Nephron (organoid): ENCODE data around the gene WWC2.

Experiments used
- H3K27ac Mint-ChIP-seq, 3 experiments: 2 replicates each; pipeline ENCODE4 v1.8.0; 2020; ENCODE audit warnings: mixed read lengths in 3 of 3, mild to moderate bottlenecking in 2 of 3, moderate library complexity in 1 of 3
- H3K27me3 Mint-ChIP-seq: 2 replicates; pipeline ENCODE4 v1.8.0; 2021; ENCODE audit warnings: low read depth, mild to moderate bottlenecking, moderate library complexity, mixed read lengths
- H3K36me3 Mint-ChIP-seq: 2 replicates; pipeline ENCODE4 v1.8.0; 2020; ENCODE audit warnings: low read depth, mixed read lengths
- H3K4me1 Mint-ChIP-seq: 2 replicates; pipeline ENCODE4 v1.8.0; 2020; ENCODE audit warnings: mixed read lengths
- H3K4me3 Mint-ChIP-seq, 3 experiments: 2 replicates each; pipeline ENCODE4 v1.8.0; 2020; ENCODE audit warnings: mild to moderate bottlenecking in 3 of 3, mixed read lengths in 3 of 3, moderate library complexity in 2 of 3
- H3K9me3 Mint-ChIP-seq: 2 replicates; pipeline ENCODE4 v1.8.0; 2020; ENCODE audit warnings: mixed read lengths
- TF ChIP-seq, protein P1 (sequence below), 3 experiments: fragments of 200-600 bp; sonication (generic); IDR thresholded peaks; one replicate each; pipeline ENCODE4 v1.5.0; 2021; ENCODE audit warnings: antibody characterized with exemption in 3 of 3; ENCODE audit not compliant: unreplicated experiment in 3 of 3

WWC2 gene

DNA sequence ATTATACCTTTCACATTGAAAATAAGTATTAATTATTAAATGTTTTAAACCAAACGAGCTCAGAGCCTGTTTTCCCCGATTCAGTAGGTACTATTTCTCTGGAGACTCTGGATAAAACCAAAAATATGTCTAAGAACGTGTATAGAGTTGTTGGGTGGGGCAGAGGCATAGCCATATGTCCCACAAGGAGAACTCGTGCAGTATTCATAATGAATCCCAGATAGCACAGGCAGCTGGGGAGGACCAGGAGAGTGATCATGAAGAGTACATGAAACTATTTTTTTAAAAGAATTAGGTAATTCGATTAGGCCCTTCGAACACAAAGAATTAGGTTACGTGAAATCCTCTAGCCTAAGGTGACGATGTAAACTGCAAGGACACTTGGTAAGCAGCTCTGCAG lies 145.0 kb downstream of the WWC2 start:
- H3K4me3 Mint-ChIP-seq, result no peak overlapping the region
- H3K36me3 Mint-ChIP-seq, result peaks cover 45% of the 10 kb centered on the region
- peaks cover 33% of the 10 kb centered on the region for H3K4me1 Mint-ChIP-seq
- no peaks in the 10 kb centered on the region for H3K9me3 Mint-ChIP-seq
- TF ChIP-seq, protein P1, sequence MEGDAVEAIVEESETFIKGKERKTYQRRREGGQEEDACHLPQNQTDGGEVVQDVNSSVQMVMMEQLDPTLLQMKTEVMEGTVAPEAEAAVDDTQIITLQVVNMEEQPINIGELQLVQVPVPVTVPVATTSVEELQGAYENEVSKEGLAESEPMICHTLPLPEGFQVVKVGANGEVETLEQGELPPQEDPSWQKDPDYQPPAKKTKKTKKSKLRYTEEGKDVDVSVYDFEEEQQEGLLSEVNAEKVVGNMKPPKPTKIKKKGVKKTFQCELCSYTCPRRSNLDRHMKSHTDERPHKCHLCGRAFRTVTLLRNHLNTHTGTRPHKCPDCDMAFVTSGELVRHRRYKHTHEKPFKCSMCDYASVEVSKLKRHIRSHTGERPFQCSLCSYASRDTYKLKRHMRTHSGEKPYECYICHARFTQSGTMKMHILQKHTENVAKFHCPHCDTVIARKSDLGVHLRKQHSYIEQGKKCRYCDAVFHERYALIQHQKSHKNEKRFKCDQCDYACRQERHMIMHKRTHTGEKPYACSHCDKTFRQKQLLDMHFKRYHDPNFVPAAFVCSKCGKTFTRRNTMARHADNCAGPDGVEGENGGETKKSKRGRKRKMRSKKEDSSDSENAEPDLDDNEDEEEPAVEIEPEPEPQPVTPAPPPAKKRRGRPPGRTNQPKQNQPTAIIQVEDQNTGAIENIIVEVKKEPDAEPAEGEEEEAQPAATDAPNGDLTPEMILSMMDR (IDR thresholded peaks at IDR 0.05; ENCODE audit: unreplicated experiment in 3 of 3), result no peak
- peak overlapping the region; percentile 81 to 91 (median 83) for H3K27ac Mint-ChIP-seq
- no peaks in the 10 kb centered on the region for H3K27me3 Mint-ChIP-seq

DNA sequence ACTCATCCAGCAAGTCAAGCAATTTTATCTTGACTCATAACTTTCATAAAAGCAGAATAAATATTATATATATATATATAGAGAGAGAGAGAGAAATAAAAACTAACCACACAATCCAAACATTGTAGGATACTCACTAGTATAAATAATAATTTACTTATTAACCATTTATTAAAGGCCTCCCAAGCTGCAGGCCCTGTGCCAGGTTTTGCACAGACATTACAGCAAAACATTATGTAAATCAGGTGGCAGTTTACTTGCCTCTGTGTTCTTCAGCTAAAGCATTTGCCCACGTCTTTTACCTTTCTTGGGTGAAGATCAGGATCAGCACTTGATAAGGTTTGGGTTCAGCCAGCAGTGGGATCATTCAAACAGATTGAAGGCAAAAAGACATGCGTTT lies 145.4 kb downstream of the WWC2 start:
- H3K4me1 Mint-ChIP-seq, result peaks cover 33% of the 10 kb centered on the region
- H3K9me3 Mint-ChIP-seq, result no peaks in the 10 kb centered on the region
- H3K27ac Mint-ChIP-seq, result peak overlapping the region; percentile 83 to 91 (median 84)
- TF ChIP-seq, protein P1 (IDR thresholded peaks at IDR 0.05; ENCODE audit: unreplicated experiment in 3 of 3), result no peak
- no peak overlapping the region for H3K4me3 Mint-ChIP-seq
- peaks cover 41% of the 10 kb centered on the region for H3K36me3 Mint-ChIP-seq
- no peaks in the 10 kb centered on the region for H3K27me3 Mint-ChIP-seq

DNA sequence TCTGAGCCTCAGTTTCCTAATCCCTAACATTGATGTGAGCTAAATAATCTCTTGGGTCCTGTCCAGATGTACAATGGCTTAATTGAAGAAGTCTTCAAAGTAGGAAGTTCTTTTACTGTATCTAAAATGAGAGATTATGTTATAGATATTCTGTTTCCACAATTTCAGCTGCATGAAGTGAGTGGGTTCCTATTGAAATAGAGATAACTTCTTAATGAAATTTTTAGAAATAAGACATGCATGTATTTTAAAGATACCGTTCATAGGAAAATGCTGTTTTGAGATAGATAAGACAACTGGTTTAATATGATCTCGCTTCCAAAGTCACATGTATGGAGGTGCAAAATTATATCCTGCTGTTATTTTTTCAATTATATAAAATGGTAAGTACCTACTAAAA lies 149.1 kb downstream of the WWC2 start:
- peaks cover 29% of the 10 kb centered on the region for H3K36me3 Mint-ChIP-seq
- H3K4me1 Mint-ChIP-seq, result peaks cover 8% of the 10 kb centered on the region

DNA sequence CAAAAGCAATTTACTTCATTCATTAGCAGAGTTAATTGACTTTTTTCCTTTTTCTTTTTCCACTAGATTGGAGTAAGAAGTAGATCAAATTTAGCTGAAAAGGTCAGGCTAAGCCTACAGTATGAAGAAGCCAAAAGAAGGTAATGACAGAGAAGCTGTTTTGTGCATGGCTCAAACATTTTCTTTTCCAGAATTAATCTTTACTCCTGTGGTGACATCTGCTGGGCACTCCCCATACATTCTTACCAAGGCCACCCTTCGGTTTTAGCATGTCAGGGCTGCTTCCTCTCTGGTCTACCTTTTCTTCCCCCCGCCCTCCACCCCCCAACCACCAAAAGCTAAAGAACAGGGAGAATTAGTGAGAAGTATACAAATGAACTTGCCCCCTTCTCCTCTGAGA lies 150.8 kb downstream of the WWC2 start:
- Mint-ChIP-seq H3K36me3 (peaks cover 33% of the 10 kb centered on the region), H3K4me3 (no peak overlapping the region), H3K9me3 (no peaks in the 10 kb centered on the region), H3K27me3 (no peaks in the 10 kb centered on the region), H3K27ac (peak overlapping the region in 2 of 3 experiments; percentile 27 to 85), H3K4me1 (no peaks in the 10 kb centered on the region)
- TF ChIP-seq, protein P1 (IDR thresholded peaks at IDR 0.05; ENCODE audit: unreplicated experiment in 3 of 3), result peak; percentile 40 to 64 (median 43)

More for the DNA sequence above, 149.1 kb downstream of the WWC2 start:
- Mint-ChIP-seq H3K27ac (no peak overlapping the region), H3K9me3 (no peaks in the 10 kb centered on the region), H3K27me3 (no peaks in the 10 kb centered on the region), H3K4me3 (no peak overlapping the region)
- TF ChIP-seq, protein P1 (IDR thresholded peaks at IDR 0.05; ENCODE audit: unreplicated experiment in 3 of 3), result no peak

DNA sequence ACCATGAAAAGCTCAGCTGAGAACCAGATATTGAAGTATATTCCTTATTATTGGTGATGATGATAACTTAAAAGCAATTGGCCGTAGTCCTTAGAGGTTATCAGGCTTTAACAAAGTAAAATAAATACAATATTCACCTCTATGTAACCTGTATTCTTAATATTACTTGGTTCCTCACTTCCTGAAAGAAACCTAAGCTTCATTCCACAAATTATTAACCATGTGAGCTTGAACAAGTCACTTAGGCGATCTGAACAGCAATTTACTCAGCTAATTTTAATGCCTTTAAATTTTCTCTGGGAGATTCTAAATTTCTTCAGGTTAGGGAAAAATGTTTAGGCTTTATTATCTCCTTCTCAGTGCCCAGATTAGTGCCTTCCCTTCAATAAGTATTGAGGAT lies 151.8 kb downstream of the WWC2 start:
- no peaks in the 10 kb centered on the region for H3K27me3 Mint-ChIP-seq
- TF ChIP-seq, protein P1 (IDR thresholded peaks at IDR 0.05; ENCODE audit: unreplicated experiment in 3 of 3), result no peak
- peaks cover 27% of the 10 kb centered on the region for H3K36me3 Mint-ChIP-seq
- H3K9me3 Mint-ChIP-seq, result no peaks in the 10 kb centered on the region
- H3K4me3 Mint-ChIP-seq, result no peak overlapping the region
- H3K27ac Mint-ChIP-seq, result peak overlapping the region; percentile 4 to 85 (median 43)
- no peaks in the 10 kb centered on the region for H3K4me1 Mint-ChIP-seq

DNA sequence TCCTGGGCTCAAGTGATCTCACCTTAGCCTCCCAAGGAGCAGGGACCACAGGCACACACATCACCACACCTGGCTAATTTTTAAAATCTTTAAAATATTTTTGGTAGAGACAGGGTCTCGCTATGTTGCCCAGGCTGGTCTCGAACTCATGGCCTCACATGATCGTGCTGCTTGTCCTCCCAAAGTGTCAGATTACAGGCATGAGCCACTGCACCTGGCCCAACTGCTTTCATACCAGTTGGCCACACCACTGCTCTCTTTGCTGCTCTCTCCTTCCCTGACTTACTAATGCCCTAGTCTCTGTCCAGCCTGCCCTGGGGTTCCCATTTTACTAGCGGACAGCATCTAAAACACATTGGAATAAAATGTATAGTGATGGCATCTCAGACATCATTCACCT lies 153.9 kb downstream of the WWC2 start:
- Mint-ChIP-seq H3K27ac (no peak overlapping the region), H3K9me3 (no peaks in the 10 kb centered on the region), H3K36me3 (peaks cover 26% of the 10 kb centered on the region), H3K27me3 (peaks cover 4% of the 10 kb centered on the region), H3K4me3 (no peak overlapping the region), H3K4me1 (no peaks in the 10 kb centered on the region)
- TF ChIP-seq, protein P1 (IDR thresholded peaks at IDR 0.05; ENCODE audit: unreplicated experiment in 3 of 3), result no peak
